ENCODE data around the gene PADI1. TPM values are rescaled to one million over a fixed set of nuclear protein-coding genes. Genes with fewer than 3 reads are reported as not detected.

PADI1 gene
- total and polyA plus RNA-seq, 2 donors (not counting 1 experiment from before 2014, with no cell fraction given): not detected

DNA sequence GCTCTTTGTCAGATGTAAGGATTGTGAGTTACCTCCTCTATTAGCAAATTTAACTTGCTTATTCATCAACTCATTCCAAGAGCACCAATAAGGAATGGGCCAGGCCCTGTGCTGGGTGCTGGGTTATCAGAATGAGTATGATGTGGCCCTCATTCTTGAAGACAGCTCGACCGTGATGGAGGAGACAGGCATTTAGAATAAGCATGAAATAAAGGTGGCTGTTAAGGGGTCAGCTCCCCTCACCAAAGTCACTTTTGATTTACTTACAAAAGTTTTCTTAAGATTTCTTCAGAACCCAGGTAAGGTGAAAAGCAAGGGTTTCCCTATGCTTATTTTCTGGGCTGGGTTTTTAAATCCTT lies 15.3 kb upstream of the PADI1 start:
- Histone ChIP-seq H3K4me3 (ENCODE audit: control extremely low read depth in 1 of 5, extremely low read depth in 1 of 5, insufficient read depth in 1 of 5, low read depth in 2 of 5, low read length in 4 of 5) (no peak overlapping the region), H2AFZ (ENCODE audit: insufficient read depth, low read depth, low read length, poor library complexity, severe bottlenecking) (no peak overlapping the region), H3K4me1 (ENCODE audit: control insufficient read depth in 2 of 2, insufficient read depth in 2 of 2, low read length in 2 of 2) (peaks cover 9 to 23% of the 10 kb centered on the region in 2 donors), H3K9ac (ENCODE audit: low read length) (no peak overlapping the region), H3K27ac (ENCODE audit: low read length in 2 of 2) (no peak overlapping the region), H3K27me3 (replicated peaks in 1 of 4; ENCODE audit: control extremely low read depth in 1 of 4, control insufficient read depth in 3 of 4, insufficient read depth in 4 of 4, low read length in 3 of 4) (no peaks in the 10 kb centered on the region), H3K36me3 (replicated peaks in 1 of 2; ENCODE audit: control extremely low read depth in 1 of 2, control insufficient read depth in 1 of 2, extremely low read depth in 1 of 2, insufficient read depth in 2 of 2, low read length in 1 of 2) (no peaks in the 10 kb centered on the region), H3K4me2 (replicated peaks; ENCODE audit: low read depth, low read length, poor library complexity, severe bottlenecking) (no peak overlapping the region), H3K79me2 (ENCODE audit: control insufficient read depth, insufficient read depth, low read length) (no peaks in the 10 kb centered on the region), H4K20me1 (ENCODE audit: control insufficient read depth, insufficient read depth, low read length, poor library complexity, severe bottlenecking) (no peaks in the 10 kb centered on the region), H3K9me3 (ENCODE audit: control extremely low read depth in 1 of 3, control insufficient read depth in 2 of 3, insufficient read depth in 1 of 3, low read length in 2 of 3) (peaks cover 0 to 27% (median 2%) of the 10 kb centered on the region in 3 donors)
- 83% methylated on average over 2 of the region's 2 CpGs for WGBS (ENCODE audit: insufficient coverage)
- peaks cover 3% of the 10 kb centered on the region for H3K9me3 Mint-ChIP-seq (ENCODE audit: insufficient read depth)
- H3K4me1 Mint-ChIP-seq: peaks cover 28% of the 10 kb centered on the region
- ATAC-seq (ENCODE audit: low read depth): no peak
- no peak overlapping the region for H3K27ac Mint-ChIP-seq
- CTCF ChIA-PET: no interaction called here
- no peaks in the 10 kb centered on the region for H3K27me3 Mint-ChIP-seq
- POLR2A ChIA-PET: no interaction called here
- H3K4me3 Mint-ChIP-seq: no peak overlapping the region
- TF ChIP-seq EZH2 (IDR thresholded peaks at IDR 0.05; ENCODE audit: borderline replicate concordance, insufficient read depth, low read depth, low read length, poor library complexity, severe bottlenecking): no peak
- TF ChIP-seq, protein P1, sequence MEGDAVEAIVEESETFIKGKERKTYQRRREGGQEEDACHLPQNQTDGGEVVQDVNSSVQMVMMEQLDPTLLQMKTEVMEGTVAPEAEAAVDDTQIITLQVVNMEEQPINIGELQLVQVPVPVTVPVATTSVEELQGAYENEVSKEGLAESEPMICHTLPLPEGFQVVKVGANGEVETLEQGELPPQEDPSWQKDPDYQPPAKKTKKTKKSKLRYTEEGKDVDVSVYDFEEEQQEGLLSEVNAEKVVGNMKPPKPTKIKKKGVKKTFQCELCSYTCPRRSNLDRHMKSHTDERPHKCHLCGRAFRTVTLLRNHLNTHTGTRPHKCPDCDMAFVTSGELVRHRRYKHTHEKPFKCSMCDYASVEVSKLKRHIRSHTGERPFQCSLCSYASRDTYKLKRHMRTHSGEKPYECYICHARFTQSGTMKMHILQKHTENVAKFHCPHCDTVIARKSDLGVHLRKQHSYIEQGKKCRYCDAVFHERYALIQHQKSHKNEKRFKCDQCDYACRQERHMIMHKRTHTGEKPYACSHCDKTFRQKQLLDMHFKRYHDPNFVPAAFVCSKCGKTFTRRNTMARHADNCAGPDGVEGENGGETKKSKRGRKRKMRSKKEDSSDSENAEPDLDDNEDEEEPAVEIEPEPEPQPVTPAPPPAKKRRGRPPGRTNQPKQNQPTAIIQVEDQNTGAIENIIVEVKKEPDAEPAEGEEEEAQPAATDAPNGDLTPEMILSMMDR (IDR thresholded peaks at IDR 0.05): no peak
- DNase-seq: no peak
- intact Hi-C loops (cut with micrococcal nuclease): no loop called here

DNA sequence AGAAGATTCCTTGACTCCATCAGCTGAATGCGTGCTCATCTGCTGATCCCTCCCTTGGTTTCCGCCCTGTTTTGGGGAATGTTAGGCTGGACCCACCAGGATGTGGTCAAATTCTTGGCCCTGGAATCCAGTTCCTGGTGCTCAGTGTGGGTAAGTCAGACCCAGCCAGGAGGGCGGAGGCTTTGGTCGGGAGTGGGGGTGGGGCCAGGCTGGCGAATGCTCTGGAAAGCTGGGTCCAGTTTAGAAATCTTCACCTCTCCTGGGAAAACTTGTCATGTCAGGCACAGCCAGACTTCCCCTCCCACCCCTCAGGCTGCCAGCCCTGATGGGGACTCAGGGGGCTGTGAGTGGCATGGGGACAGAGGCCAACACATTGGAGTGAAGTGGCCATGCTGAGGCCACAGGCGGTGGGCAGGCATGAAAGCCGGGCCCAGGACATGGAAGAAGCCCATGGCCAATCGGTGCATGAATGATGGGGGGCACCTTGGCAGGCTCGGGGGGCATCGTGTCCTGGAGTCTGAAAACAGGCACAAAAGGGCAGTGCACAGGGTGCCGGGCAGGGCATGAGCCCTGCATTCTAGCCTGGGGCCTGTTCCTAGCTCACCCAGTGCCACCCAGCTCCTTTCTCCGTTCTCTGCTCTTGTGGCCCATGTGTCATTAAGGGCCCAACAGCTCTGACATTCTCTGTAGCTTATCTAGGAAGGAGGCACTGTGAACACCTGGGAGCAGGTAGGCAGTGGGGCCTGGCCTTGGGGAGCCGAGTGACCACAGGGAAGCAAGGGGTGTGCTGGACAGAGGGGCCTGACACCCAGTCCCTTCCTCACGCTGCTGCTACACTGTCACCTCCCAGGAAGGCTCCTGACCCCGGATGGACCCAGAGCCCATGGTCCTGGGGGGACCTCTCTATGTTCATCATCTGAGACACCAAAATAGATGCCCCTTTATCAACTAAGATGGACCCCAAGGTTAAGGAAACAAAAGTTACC lies 14.6 kb upstream of the PADI1 start:
- Histone ChIP-seq H3K4me2 (replicated peaks; ENCODE audit: low read depth, low read length, poor library complexity, severe bottlenecking) (no peak overlapping the region), H3K9ac (ENCODE audit: low read length) (no peak overlapping the region), H2AFZ (ENCODE audit: insufficient read depth, low read depth, low read length, poor library complexity, severe bottlenecking) (no peak overlapping the region), H3K27ac (ENCODE audit: low read length in 2 of 2) (no peak overlapping the region), H3K4me1 (ENCODE audit: control insufficient read depth in 2 of 2, insufficient read depth in 2 of 2, low read length in 2 of 2) (peaks cover 9 to 23% of the 10 kb centered on the region in 2 donors), H3K36me3 (replicated peaks in 1 of 2; ENCODE audit: control extremely low read depth in 1 of 2, control insufficient read depth in 1 of 2, extremely low read depth in 1 of 2, insufficient read depth in 2 of 2, low read length in 1 of 2) (no peaks in the 10 kb centered on the region), H3K4me3 (ENCODE audit: control extremely low read depth in 1 of 5, extremely low read depth in 1 of 5, insufficient read depth in 1 of 5, low read depth in 2 of 5, low read length in 4 of 5) (no peak overlapping the region), H3K9me3 (ENCODE audit: control extremely low read depth in 1 of 3, control insufficient read depth in 2 of 3, insufficient read depth in 1 of 3, low read length in 2 of 3) (peaks cover 0 to 27% (median 2%) of the 10 kb centered on the region in 3 donors), H3K79me2 (ENCODE audit: control insufficient read depth, insufficient read depth, low read length) (no peaks in the 10 kb centered on the region), H4K20me1 (ENCODE audit: control insufficient read depth, insufficient read depth, low read length, poor library complexity, severe bottlenecking) (no peaks in the 10 kb centered on the region), H3K27me3 (replicated peaks in 1 of 4; ENCODE audit: control extremely low read depth in 1 of 4, control insufficient read depth in 3 of 4, insufficient read depth in 4 of 4, low read length in 3 of 4) (no peaks in the 10 kb centered on the region)
- Mint-ChIP-seq H3K9me3 (ENCODE audit: insufficient read depth) (peaks cover 3% of the 10 kb centered on the region), H3K27ac (peak overlapping the region; percentile 56), H3K4me1 (peaks cover 27% of the 10 kb centered on the region), H3K27me3 (no peaks in the 10 kb centered on the region), H3K4me3 (no peak overlapping the region)
- POLR2A ChIA-PET: no interaction called here
- DNase-seq: no peak
- CTCF ChIA-PET: no interaction called here
- no peak for TF ChIP-seq EZH2 (IDR thresholded peaks at IDR 0.05; ENCODE audit: borderline replicate concordance, insufficient read depth, low read depth, low read length, poor library complexity, severe bottlenecking)
- TF ChIP-seq, protein P1 (IDR thresholded peaks at IDR 0.05): no peak
- WGBS (ENCODE audit: insufficient coverage): 96% methylated on average over 12 of the region's 15 CpGs
- ATAC-seq (ENCODE audit: low read depth): no peak
- intact Hi-C loops (cut with micrococcal nuclease): loop anchor here (5.0 kb wide), 1 partner anchor 33 kb away; no protein-coding TSS in a partner anchor

All from B cell (primary cell).